Stimulated activated CD4-positive, alpha-beta T cell treated with anti-CD3 and anti-CD28 coated beads, TNF-alpha, amount 100 ng/mL, for 24 hours (primary cell): ENCODE measurements around the gene GPD1.
"Not testable (repeated sequence)": the region's sequence is repeated elsewhere in the genome, so short reads cannot be mapped to it uniquely, and the experiment has no call there.

Source experiments
- DNase-seq, 3 experiments: peaks; one replicate each; pipeline ENCODE4 v3.0.0-alpha.2; 2020; ENCODE audit warnings: low read depth in 3 of 3

Gene GPD1

DNA sequence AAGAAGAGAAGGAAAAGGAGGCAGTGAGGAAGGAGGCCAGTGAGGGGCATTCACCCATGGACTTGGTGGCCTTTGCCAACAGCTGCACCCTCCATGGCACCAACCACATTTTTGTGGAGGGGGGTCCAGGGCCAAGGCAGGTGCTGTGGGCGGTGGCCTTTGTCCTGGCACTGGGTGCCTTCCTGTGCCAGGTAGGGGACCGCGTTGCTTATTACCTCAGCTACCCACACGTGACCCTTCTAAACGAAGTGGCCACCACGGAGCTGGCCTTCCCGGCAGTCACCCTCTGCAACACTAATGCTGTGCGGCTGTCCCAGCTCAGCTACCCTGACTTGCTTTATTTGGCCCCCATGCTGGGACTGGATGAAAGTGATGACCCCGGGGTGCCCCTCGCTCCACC is 30.1 kb upstream of the GPD1 start:
- no peak for DNase-seq

DNA sequence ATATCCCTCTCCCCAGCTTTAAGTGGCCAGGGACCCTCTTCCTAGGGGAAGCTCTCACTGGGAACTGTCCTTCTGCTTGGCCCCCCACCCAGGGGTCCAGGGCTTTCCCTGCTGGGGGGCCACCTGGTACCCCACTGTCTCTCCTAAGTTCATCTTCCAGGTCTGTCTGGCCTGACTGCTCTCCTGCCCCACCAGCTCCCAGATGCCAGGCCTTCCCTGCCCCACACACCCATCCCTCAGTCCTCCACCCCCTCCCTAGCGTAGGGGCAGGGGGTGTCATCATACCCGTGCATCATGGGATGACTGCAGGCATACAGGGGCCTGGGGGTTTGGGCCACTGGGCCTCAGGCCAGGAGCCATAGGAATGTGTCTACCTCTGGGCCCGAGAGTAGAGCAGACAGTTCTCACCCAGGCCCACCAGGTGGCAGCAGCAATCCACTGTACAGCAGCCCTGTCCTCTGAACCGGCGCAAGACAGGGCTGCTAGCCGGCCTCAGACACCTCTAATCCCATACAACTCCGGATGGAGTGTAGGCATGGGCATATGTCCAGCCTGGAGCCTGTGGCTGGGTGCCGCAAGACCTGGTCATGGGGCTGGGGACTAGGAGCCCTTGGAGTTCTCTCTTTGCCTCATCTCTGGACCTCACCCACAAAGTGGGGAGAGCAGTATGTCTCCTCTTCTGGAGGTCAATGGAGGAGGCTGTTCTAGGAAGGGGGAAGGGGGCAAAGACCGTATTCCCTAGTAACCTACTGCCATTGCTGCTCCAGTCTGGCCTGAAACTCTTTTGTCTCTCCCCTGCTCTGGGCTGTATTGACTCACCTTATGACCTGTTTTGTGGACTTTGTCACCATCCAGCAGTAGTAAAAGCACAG is 28.6 kb upstream of the GPD1 start:
- peak; percentile 61 to 80 (median 67) for DNase-seq

DNA sequence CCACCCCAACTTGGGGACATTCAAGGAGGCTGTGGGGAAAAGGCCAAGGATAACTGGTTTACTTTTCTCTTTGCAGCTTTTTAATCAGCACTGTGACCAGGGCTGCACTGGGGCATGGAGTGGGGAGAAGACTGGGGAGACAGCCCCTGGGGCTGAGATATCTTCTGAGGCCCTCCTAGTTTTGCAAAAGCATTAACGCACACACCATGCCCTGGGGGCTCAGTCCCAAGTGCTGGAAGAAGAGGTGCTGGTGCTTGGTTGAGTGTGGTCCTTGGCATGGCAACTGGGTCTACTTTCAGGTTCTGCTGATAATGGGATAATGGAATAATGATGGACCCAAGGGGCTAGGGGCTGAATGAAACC is 28.0 kb upstream of the GPD1 start:
- DNase-seq, result no peak

DNA sequence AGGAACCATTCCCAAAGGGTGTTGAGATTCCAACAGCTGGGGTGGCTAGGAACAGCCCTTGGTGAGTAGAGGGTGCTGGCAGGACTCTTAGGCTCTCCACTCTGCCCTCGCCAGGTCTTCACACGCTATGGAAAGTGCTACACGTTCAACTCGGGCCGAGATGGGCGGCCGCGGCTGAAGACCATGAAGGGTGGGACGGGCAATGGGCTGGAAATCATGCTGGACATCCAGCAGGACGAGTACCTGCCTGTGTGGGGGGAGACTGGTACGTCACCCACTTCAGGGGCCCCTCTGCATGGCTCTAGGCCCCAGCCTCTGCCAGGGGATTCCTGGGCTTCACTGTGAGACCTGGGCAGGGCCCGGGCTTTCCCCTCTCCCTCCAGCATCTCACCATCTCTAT is 26.7 kb upstream of the GPD1 start:
- no peak for DNase-seq

DNA sequence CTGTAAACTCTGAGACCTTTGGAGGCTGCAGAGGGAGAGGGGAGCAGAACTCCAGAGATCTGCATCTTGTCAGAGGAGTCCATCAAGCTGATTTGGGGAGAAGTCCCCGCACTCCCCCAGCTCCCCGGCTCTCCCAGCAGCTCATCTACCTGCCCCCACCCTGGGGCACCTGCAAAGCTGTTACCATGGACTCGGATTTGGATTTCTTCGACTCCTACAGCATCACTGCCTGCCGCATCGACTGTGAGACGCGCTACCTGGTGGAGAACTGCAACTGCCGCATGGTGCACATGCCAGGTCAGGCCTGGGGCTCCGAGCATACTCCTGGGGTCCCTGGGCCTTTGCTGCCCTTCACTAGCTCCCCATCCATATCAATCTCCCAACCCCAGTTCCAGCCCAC is 25.5 kb upstream of the GPD1 start:
- DNase-seq, result no peak

DNA sequence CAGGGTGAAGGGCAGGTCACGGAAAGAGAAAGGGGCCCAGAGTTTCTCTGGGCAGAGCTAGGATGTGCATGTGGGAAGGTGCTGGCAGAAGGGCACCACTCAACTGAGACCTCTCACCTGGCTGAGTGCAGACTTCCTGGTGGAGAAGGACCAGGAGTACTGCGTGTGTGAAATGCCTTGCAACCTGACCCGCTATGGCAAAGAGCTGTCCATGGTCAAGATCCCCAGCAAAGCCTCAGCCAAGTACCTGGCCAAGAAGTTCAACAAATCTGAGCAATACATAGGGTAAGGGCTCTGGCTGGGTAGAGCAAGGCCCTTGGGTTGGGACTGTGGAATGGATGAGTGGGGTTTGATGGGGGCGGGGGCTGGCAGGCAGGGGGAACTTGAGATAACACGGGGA is 24.0 kb upstream of the GPD1 start:
- DNase-seq, result no peak

DNA sequence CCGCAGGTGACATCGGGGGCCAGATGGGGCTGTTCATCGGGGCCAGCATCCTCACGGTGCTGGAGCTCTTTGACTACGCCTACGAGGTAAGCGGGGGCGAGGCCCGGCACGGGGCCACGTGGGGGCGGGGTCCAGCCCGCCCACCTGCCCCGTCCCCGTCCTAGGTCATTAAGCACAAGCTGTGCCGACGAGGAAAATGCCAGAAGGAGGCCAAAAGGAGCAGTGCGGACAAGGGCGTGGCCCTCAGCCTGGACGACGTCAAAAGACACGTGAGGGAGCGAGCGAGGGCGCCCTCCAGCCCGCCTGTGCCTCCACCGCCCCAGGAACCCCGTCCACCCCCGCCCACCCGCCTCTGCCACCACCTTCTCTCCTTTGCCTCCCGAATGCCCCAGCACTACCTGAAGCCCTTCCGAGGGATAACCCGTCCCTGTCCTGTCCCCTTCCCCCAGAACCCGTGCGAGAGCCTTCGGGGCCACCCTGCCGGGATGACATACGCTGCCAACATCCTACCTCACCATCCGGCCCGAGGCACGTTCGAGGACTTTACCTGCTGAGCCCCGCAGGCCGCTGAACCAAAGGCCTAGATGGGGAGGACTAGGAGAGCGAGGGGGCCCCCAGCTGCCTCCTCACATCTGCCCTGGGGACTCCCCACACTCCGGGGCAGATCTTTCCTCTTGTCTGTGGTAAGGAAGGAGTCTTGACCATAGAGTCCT is 22.6 kb upstream of the GPD1 start:
- DNase-seq, result no peak

DNA sequence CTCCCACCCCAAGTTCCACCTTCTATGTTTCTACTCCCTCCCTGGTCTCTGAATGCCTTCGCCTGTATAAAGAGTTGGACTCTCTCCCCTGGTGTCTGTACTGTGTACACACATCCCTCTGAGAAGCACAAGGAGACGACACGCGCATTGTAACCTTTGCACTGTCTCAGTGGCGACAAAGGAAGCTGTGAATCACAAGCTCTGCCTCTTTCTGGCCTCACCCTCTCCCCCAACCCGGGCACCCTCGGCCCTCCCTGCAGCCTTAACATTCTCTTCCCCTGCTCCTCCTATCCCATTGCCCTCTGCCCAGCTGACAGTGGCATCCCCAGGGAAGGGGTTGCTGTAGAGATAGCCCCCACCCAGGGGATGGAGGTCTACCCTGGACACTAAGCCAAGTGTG is 21.2 kb upstream of the GPD1 start:
- no peak for DNase-seq

DNA sequence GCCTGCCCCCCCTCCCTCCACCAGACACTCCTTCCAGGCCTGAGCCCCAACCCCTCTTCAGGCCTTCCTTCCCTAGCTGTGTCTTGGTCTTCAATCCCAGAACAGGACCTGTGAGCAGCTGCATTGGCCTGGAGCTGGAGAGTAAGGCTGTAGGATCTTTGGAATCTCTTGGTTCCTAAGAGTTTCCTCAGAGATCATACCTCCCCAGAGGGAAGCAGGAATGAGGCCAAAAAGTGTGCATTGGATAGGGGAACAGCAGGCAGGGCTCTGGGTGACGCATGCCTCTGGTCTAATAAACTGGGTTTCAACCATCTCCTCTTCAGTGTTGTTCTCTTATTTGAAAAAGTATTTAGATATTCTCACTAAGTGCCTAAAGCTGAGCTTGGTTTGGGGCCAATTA is 20.5 kb upstream of the GPD1 start:
- DNase-seq, result no peak

DNA sequence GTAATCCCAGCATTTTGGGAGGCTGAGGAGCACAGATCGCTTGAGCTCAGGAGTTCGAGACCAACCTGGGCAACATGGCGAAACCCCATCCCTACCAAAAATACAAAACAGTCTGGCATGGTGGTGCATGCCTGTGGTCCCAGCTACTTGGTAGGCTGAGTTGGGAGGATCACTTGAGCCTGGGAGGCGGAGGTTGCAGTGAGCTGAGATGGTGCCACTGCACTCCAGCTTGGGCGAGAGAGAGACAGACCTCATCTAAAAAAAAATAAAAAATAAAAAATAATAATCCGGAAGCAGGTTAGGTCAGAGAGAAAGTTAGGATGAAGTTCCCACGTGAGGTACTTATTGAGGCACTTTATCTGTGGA is 19.4 kb upstream of the GPD1 start:
- DNase-seq, result not testable (repeated sequence)

DNA sequence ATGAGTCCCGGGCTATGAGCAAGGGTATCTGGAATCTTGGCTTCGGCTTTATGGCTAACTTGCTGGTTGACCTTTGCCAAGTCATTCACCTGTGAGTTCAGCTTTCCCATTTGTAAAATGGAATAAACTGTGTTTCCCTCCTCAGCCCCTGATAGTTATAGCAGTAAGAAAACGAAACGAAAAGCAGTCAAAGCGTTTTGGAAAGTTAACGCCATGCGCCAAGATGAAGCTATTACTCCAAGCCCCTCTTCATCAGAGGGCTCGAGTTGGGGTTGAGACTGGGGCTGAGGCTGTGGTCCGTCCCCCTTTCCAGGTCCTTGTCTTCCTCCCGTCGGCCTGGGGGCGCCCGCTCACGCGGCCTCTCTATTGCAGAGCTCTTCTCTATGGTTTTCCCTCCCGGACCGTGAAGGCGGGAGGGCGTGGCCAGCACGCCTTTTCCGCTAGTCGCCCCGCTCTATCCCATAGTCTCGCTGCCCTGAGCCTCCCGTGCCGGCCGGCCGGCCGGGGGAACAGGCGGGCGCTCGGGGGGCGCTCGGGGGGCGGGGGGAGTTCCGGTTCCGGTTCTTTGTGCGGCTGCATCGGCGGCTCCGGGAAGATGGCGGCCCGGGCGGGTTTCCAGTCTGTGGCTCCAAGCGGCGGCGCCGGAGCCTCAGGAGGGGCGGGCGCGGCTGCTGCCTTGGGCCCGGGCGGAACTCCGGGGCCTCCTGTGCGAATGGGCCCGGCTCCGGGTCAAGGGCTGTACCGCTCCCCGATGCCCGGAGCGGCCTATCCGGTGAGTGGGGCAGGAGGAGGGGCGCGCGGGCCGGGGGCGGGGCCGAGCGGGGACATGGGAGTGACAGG is 18.8 kb upstream of the GPD1 start, which contains the start of gene SMARCD1:
SMARCD1 (plus strand) TSS at position 568 of the 840 bp plus-strand sequence; CDS start at position 596, 28 bp downstream.
- peak; percentile 74 to 89 (median 81) for DNase-seq

DNA sequence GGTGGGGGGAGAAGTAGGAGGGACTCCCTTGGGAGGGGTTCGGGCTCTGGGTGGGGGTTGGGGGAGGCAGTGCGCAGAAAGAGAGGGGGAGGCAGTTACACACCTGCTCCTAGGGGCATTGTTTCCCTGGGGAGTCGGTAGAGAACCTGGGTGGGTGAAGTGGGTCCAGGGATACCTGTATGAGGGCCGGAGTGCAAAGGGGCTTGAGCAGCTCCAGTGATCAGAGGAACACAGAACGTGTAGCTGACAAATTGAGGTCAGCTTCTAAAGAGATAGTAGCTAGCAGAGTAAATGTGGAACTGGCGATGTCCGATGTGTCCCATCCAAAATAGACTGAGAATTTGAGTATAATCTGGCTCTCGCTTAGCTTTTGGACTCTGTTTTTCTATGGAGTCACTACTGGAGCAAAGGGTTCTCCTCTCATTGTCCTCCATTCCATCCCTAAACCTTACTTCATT is 18.2 kb upstream of the GPD1 start:
- DNase-seq, result no peak

DNA sequence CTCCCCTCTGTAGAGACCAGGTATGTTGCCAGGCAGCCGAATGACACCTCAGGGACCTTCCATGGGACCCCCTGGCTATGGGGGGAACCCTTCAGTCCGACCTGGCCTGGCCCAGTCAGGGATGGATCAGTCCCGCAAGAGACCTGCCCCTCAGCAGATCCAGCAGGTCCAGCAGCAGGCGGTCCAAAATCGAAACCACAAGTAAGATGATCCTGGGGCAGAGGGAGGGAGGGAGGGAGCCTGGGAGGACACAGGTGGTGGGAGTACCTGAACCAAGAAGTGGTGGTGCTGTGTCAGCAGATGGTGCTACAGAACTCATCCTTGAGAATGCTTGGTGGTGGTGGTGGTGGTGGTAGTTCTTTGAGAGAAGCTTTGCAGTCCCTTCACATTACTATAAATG is 17.7 kb upstream of the GPD1 start:
- DNase-seq, result no peak

DNA sequence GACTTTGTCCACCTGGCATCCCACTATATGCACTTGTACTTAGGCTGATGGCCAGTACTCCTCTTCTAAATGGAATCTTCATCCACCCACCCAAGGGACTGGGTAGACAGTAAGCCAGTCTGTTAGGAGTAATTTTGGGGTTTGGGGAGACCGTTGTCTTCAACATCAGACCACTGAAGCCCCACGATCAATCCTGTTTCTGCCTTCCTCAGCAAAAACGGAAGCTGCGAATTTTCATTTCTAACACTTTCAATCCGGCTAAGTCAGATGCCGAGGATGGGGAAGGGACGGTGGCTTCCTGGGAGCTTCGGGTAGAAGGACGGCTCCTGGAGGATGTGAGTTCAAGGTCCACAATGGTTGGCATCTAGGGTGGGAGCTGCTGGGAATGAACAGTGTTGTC is 16.7 kb upstream of the GPD1 start:
- DNase-seq, result no peak

DNA sequence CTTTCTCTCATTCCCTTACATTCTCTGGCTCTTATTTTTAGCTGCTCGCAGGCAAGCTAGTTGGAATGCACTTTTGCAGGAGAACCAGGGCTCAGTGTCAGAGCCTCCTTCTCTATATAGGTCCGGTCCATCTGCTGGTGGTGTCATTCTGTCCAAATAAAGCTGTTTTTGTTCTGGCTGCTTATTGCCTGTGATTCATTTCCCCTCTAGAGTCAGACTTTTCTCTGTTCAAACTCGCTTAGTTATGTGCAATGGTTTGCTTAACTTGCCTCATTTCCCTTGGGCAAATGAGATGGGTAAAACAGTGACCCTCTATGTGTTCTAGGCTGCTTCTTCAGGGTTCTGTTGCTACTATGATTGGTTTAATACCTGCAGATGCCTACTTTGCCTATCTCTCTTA is 15.8 kb upstream of the GPD1 start:
- no peak for DNase-seq

DNA sequence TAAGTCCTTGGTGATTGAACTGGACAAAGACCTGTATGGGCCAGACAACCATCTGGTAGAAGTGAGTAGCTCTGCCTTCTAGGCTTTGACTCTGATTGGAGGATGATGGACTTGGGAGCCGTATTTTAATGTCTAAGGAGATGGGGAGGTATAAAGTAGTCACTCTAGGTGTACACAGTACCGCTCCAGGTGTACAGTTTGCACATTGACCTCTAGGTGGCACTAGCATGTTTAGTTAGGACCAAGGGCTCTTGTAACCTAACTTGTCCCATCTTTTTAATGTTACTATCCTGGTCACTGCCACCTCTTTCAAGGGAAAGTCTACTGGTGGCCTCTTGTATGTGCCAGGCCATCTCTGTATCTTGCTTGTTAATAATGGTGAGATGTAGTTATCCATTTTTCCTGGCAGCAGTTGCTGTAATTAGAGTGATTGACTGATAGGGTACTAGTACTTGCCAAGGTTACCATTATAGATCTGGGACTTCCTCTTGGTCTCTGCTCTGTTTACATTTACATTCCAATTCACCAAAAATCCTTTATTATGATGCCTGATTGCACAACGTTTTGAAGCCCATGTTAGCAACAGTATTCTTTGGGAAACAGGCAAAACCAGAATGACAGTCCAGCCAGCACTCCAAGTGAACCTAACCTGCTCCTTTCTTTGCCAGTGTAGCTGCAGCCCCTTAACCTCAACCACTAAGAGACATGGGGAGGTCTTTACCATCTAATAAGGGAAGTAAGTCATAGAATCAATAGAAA is 15.1 kb upstream of the GPD1 start:
- DNase-seq, result peak in 2 of 3 experiments; percentile 40 to 48

DNA sequence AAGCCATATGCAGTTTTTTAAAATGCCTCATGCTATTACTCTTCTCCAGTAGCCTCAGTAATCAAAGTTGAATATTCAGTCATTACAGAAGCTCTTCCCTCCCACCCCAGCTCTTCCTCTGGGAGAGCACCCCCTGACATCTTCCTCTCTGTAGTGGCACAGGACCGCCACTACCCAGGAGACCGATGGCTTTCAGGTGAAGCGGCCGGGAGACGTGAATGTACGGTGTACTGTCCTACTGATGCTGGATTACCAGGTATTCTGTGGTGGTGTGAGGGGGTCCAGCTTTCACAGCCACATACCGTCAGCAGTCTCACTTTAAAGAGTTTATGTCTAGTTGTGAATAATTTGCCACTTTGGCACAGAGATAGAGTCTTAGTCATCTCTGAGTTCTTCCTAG is 14.1 kb upstream of the GPD1 start:
- DNase-seq, result no peak

DNA sequence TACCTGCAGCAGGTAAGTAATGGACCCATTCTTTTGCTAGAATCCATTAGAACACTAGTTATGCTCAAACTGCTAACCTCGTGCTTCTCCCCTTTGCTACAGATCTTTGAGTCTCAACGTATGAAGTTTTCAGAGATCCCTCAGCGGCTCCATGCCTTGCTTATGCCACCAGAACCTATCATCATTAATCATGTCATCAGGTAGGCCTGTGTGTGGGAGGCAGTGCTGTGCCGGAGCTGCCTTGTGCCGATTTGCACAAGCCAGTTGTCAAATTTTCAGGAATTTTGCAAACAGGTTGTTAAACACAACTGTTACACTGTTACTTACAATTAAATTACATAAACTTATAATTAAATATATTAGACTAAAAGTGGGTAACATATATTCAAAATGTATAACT is 13.4 kb upstream of the GPD1 start:
- no peak for DNase-seq

DNA sequence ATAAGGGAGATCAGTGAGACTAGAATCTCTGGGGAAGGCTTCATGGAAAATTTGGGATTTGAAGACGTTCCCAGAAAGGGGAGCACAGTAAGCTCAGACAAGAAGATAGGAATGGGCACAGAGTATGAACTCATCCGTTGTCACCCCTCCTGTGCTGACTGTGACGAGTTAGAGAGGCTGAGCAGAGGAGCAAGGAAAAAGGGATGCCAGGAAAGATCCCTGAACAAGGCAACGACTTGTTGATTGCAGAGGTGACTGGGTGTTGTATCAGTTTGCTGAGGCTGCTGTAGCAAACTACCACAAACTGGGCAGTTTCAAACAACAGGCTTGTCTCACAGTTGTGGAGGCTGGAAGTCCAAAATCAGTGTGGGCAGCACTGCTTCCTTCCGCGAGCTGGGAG is 5.9 kb upstream of the GPD1 start:
- DNase-seq, result no peak

DNA sequence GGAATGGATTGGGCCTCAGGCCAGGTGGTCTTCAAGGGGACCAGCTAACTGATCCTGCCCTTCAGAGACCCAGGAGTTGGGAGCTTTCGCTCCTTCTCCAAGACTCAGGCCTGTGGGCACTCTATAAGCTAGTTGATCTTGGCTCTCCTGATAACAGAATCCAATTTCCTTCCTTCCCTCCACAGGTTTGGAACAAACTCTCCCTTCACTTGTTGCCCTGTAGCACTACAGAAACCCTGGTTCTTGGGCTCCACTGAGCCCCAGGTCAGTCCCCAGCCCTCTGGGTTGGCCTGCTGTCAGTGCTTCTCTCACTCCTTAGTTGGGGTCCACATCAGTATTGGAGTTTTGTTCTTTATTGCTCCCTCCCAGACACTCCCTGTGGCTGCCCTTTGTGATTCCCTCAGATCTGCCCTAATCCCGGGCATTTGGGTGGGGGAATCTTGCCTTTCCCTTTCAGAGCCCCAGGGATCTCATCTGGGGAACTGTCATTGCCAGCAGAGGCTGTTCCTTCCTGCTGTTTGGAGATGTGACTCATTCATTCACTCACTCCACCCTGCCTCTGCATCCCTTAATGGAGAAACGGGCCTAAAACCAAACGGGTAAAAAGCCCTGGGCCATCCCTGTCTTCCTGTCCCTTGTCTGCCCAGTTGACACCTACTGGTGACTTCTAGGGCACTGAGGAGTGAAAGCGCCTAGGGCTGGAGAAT is 4.4 kb upstream of the GPD1 start:
- DNase-seq, result no peak

DNA sequence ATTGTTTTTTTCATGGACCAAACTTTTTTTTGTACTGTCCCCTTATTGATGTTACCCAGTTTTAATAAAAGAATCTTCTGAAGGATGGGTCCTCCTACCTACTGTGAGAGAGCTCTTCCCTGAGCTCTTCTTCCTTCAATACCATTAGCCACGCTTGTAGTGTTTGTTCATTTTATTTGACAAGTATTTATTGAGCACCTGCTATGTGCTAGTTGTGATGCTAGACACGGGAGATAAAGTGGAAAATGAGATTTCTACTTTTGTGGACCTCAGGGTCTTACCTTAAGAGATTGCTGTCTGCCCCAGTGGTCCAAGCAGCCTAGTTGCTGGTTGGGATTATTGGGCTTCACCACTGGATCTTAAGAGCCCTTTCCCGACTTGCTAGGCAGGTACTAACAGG is 3.2 kb upstream of the GPD1 start:
- DNase-seq, result no peak
